Epithelial cell of proximal tubule (primary cell): ENCODE data around the gene RNF182. TPM values are rescaled to one million over a fixed set of nuclear protein-coding genes. Genes with fewer than 3 reads are reported as not detected.

Experiments
- DNase-seq: peaks from one replicate; pipeline ENCODE4 v3.0.0-alpha.2; 2011; ENCODE audit warnings: low read depth
- H3K4me3 ChIP-seq: 2 replicates; pipeline ENCODE4 v1.5.1; 2011; ENCODE audit warnings: low read depth, mild to moderate bottlenecking, low read length
- CTCF ChIP-seq: conservative IDR thresholded peaks from 2 replicates; pipeline ENCODE4 v1.5.1; 2012; ENCODE audit warnings: low read depth, mild to moderate bottlenecking, low read length
- total RNA-seq: library from RNA; depleted of rRNA; stranded (reverse); fragments of >200 nt; gene quantifications from 2 replicates; pipeline ENCODE4 v1.2.3, GENCODE V29; 2015

Gene RNF182
- total RNA-seq, 1 donor from 2014 or later: 19.1 TPM

- H3K4me3 ChIP-seq: no peak overlapping the region
- TF ChIP-seq CTCF: no peak
- no peak for DNase-seq
These were observed 76.1 kb downstream of the RNF182 start for GRCh38 chr6:14000901-14001300.

GRCh38 chr6:14001329-14002012 is 76.7 kb downstream of the RNF182 start:
- TF ChIP-seq CTCF: no peak
- peak; percentile 83 for DNase-seq
- no peak overlapping the region for H3K4me3 ChIP-seq

GRCh38 chr6:14002176-14002947 is 77.6 kb downstream of the RNF182 start:
- no peak for TF ChIP-seq CTCF
- H3K4me3 ChIP-seq: no peak overlapping the region
- DNase-seq: no peak

- no peak for DNase-seq
- TF ChIP-seq CTCF: no peak
- no peak overlapping the region for H3K4me3 ChIP-seq
These were observed 79.5 kb downstream of the RNF182 start for GRCh38 chr6:14004258-14004657.

GRCh38 chr6:14008809-14009208 is 84.1 kb downstream of the RNF182 start:
- TF ChIP-seq CTCF: no peak
- H3K4me3 ChIP-seq: no peak overlapping the region
- no peak for DNase-seq

- DNase-seq: no peak
- no peak for TF ChIP-seq CTCF
- no peak overlapping the region for H3K4me3 ChIP-seq
These were observed 84.7 kb downstream of the RNF182 start for GRCh38 chr6:14009431-14009830.
